SK-N-MC (cell line): ENCODE results near the gene ACSL6.

Experiments used
- EZH2 ChIP-seq: fragments of 200-600 bp; sonication (generic); IDR thresholded peaks from one replicate; pipeline ENCODE4 v1.6.1; 2017; ENCODE audit warnings: antibody characterized with exemption
- FOXP2 ChIP-seq: optimal IDR thresholded peaks from 2 replicates; pipeline ENCODE3; 2011; ENCODE audit warnings: mild to moderate bottlenecking, moderate library complexity; ENCODE audit not compliant: insufficient read depth; ENCODE audit errors: extremely low read length, control extremely low read depth
- POLR2AphosphoS5 ChIP-seq: IDR thresholded peaks from 2 replicates; pipeline ENCODE4 v1.6.1; 2012; ENCODE audit warnings: mild to moderate bottlenecking, low read depth, low read length, borderline replicate concordance

DNA sequence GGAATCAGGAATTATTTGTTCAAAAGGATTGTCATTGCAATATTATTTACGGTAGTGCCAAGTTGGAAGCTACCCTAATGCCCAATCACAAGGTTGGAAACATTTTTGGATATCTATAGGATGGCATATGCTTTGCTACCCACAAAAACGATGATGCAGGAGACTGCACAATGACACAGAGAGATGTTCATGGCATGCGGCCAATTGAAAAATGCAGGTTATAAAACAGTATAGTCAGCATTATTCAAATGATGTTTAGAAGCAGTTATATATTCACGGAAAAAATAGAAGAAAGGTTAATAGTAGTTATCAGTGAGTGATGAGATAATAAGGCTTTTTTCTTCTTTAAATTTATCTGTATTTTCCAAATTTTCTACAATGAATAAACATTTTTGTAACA, 5.9 kb upstream of the ACSL6 start:
- TF ChIP-seq POLR2AphosphoS5: no peak
- no peak for TF ChIP-seq EZH2
- no peak for TF ChIP-seq FOXP2
